Measurements from ENCODE around the gene TMED9. TPM values are rescaled to one million over a fixed set of nuclear protein-coding genes. Genes with fewer than 3 reads are reported as not detected.
"Not testable (repeated sequence)": the region's sequence is repeated elsewhere in the genome, so short reads cannot be mapped to it uniquely, and the experiment has no call there.

Gene TMED9
- polyA plus RNA-seq, 1 donor: 111 TPM

DNA sequence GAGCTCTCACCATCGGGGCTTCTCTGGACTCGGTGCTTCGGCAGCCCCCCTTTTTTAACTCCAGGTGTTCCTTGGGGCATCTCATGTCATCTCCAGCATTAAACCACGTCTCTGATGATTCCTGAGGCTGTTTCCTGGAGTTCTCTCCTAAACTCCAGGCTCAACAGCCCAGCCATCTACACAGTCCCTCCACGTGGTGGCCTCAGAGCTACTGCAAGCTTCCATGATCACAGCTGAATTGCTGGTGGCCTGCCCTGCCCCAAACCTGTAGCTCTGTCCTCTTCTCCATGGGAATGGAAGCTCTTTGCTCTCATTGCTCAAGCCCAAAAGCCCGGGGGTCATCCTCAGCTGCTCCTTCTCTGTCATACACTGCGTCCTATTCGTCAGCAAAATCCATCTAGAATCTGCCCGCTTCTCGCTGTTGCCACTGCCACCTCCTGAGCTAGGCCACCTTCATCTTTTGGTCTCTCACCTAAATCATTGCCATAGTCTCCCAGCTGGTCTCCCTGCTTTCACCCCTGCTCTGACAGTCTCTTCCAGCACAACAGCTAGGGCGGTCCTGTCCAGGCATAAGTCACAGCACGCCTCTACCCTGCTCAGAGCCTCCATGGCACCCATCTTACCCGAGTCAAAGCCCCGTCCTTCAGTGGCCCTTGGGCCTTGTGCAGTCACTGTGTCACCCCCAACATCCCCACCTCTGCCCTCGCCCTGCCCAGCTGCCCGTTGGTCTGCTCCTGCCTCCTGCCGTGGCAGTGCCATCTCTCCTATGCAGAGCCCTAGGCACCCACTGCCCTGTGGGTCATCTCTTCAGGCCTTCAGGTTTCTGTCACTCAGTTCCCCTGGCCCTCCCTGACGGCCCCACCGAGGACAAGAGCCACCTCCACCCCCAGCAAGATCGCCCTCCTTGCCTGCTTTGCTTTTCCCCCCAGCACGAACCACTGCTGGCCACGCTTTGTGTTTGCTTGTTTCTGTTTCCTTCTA lies 14.4 kb downstream of the TMED9 start:
- no peak for DNase-seq (ENCODE audit: low read depth)

- DNase-seq (ENCODE audit: low read depth): no peak
Measured at GRCh38 chr5:177607115-177607451, 15.1 kb downstream of the TMED9 start.

DNA sequence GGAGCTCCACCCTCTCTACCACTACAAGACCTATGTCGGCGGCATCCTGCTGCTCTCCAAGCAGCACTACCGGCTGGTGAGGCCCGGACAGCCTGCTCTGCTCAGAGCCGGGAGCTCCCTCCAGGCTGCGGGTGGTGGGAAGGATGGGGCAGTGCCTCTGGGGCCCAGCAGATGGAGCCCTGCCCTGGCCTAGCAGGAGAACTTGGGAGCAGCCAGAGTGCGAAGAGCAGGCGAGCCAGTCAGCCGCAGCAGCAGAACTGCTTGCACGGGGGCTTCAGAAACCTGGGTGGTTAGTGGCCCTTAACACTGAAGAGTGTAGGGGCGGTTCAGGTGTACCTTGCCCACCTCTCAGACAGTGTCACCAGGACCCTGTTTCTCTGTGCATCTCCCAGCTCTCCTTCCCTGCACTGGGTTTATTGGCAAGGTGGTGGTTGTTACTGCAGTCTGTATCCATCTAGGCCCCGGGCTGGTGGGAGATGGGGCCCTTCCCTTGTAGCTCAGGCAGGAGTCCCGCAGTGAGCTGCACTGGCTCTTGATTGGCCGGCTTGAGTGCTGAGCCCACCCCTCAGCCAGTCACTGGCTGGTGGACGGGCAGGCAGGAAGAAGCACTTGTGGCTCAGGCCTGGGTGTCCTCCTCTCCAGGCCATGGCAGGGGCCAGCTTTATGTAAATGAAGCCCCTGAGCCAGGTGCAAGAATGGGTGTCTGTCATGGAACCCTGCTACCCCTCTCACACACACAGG lies 15.6 kb downstream of the TMED9 start:
- DNase-seq (ENCODE audit: low read depth): no peak

- DNase-seq (ENCODE audit: low read depth): no peak
Measured at GRCh38 chr5:177608243-177609075, 16.5 kb downstream of the TMED9 start.

GRCh38 chr5:177609076-177610059 lies 17.4 kb downstream of the TMED9 start:
- DNase-seq (ENCODE audit: low read depth): no peak

GRCh38 chr5:177610131-177610769 lies 18.2 kb downstream of the TMED9 start:
- no peak for DNase-seq (ENCODE audit: low read depth)

- no peak for DNase-seq (ENCODE audit: low read depth)
Measured at GRCh38 chr5:177610770-177611445, 18.9 kb downstream of the TMED9 start.

GRCh38 chr5:177611446-177612214 lies 19.6 kb downstream of the TMED9 start:
- DNase-seq (ENCODE audit: low read depth): no peak

- no peak for DNase-seq (ENCODE audit: low read depth)
Measured at GRCh38 chr5:177612215-177612673, 20.2 kb downstream of the TMED9 start.

- no peak for DNase-seq (ENCODE audit: low read depth)
Measured at GRCh38 chr5:177620560-177620959, 28.6 kb downstream of the TMED9 start.

GRCh38 chr5:177624172-177624571 lies 32.2 kb downstream of the TMED9 start:
- DNase-seq (ENCODE audit: low read depth): not testable (repeated sequence)

DNA sequence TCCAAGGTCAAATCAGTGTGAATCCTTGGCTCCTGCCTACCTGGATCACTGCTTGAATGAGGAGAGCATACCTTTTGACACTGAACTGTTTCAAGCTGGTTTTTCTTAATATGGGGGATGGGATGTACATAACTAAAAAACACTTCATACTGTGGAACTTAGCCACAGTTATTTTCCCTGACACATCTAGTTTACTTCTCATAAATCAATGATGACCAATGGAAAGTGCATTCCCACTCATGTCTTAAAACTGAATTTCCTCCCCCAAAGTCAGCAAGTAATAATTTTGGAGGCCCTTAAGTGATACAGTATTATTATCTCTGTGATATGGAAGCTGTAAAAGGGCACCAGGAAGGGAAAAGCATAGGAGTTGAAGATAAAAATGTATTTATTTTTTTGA lies 38.2 kb downstream of the TMED9 start:
- DNase-seq (ENCODE audit: low read depth): not testable (repeated sequence)

DNA sequence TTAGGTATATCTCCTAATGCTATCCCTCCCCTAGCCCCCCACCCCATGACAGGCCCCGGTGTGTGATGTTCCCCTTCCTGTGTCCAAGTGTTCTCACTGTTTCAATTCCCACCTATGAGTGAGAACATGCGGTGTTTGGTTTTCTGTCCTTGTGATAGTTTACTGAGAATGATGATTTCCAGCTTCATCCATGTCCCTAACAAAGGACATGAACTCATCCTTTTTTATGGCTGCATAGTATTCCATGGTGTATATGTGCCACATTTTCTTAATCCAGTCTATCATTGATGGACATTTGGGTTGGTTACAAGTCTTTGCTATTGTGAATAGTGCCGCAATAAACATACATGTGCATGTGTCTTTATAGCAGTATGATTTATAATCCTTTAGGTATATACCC lies 42.9 kb downstream of the TMED9 start:
- not testable (repeated sequence) for DNase-seq (ENCODE audit: low read depth)

DNA sequence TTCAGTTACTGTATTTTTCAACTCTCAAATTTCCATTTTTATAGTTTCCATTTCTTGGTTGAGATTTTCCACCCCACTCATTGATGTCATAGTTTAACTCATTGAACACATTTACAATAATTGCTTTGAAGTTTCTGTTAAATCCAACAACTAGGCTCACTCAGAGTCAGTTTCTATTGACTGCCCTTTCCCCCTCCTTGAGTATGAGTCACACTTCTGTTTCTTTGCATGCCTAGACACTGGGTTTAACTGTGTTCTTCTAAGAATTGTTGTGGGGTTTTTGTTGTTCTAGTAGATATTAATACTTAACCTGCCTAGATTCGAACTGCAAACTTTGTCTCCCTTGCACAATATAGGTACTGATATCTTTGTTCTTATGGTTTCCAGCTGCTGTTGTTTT lies 53.5 kb downstream of the TMED9 start:
- not testable (repeated sequence) for DNase-seq (ENCODE audit: low read depth)
